HEK293 (cell line): ENCODE data around the gene FGF7.

Experiments
- CTCF ChIA-PET: fragments of 350-600 bp; formaldehyde crosslinking; extraction: SDS; loops from one replicate; lab custom pipeline; 2021; ENCODE audit warnings: antibody characterized with exemption; lab: Yijun Ruan, JAX
- POLR2A ChIA-PET: fragments of 300-600 bp; formaldehyde crosslinking; extraction: SDS; loops from one replicate; lab custom pipeline; 2020; ENCODE audit warnings: antibody characterized with exemption, inconsistent platforms; lab: Yijun Ruan, JAX
- H3K27ac ChIP-seq: fragments of 200-500 bp; sonication (Bioruptor generic); 2 replicates; pipeline ENCODE4 v1.5.1; 2014; ENCODE audit warnings: low read depth, low read length, control low read depth, inconsistent platforms; ENCODE audit errors: extremely low read depth
- H3K36me3 ChIP-seq, 2 experiments: fragments of 200-500 bp in 1 of 2; sonication (Bioruptor generic) in 1 of 2; 1 replicate in 1 of 2; 2 replicates in 1 of 2; pipeline ENCODE4 v1.5.1; 2014 to 2017; ENCODE audit warnings: inconsistent platforms in 2 of 2, low read length in 2 of 2; ENCODE audit not compliant: control insufficient read depth in 2 of 2, insufficient read depth in 1 of 2
- H3K4me1 ChIP-seq: fragments of 200-500 bp; sonication (Bioruptor generic); 2 replicates; pipeline ENCODE4 v1.5.1; 2014; ENCODE audit warnings: mild to moderate bottlenecking, low read length, inconsistent platforms; ENCODE audit not compliant: control insufficient read depth, insufficient read depth
- H3K4me3 ChIP-seq: 2 replicates; pipeline ENCODE4 v1.5.1; 2011; ENCODE audit warnings: low read depth, mild to moderate bottlenecking, control low read depth, low read length, moderate library complexity
- H3K9me3 ChIP-seq: fragments of 200-500 bp; sonication (Bioruptor generic); 2 replicates; pipeline ENCODE4 v1.5.1; 2014; ENCODE audit warnings: low read depth, low read length, inconsistent platforms; ENCODE audit not compliant: control insufficient read depth, insufficient read depth
- GLIS2 ChIP-seq: fragments of 450-650 bp; formaldehyde crosslinking; IDR thresholded peaks from 2 replicates; pipeline ENCODE4 v1.5.1; 2016; ENCODE audit warnings: missing biosample characterization, missing genetic modification characterization
- HOXD13 ChIP-seq: sonication (generic); formaldehyde crosslinking; IDR thresholded peaks from 2 replicates; pipeline ENCODE4 v1.8.0; 2022; ENCODE audit warnings: missing genetic modification reagents, borderline replicate concordance
- MEIS1 ChIP-seq: sonication (generic); formaldehyde crosslinking; IDR thresholded peaks from 2 replicates; pipeline ENCODE4 v1.8.1; 2022; ENCODE audit warnings: missing genetic modification reagents, mild to moderate bottlenecking, borderline replicate concordance
- MYNN ChIP-seq: fragments of 450-650 bp; formaldehyde crosslinking; IDR thresholded peaks from 2 replicates; pipeline ENCODE4 v1.5.1; 2016; ENCODE audit warnings: missing biosample characterization, missing genetic modification characterization, borderline replicate concordance
- OVOL3 ChIP-seq: fragments of 450-650 bp; formaldehyde crosslinking; IDR thresholded peaks from 2 replicates; pipeline ENCODE4 v1.5.1; 2016; ENCODE audit warnings: missing biosample characterization, missing genetic modification characterization
- ZBTB48 ChIP-seq: fragments of 450-650 bp; formaldehyde crosslinking; IDR thresholded peaks from 2 replicates; pipeline ENCODE4 v1.5.1; 2016; ENCODE audit warnings: missing biosample characterization, missing genetic modification characterization
- ZBTB8A ChIP-seq: fragments of 450-650 bp; formaldehyde crosslinking; IDR thresholded peaks from 2 replicates; pipeline ENCODE4 v1.5.1; 2016; ENCODE audit warnings: missing biosample characterization, missing genetic modification characterization
- ZFHX2 ChIP-seq: fragments of 450-650 bp; formaldehyde crosslinking; conservative IDR thresholded peaks from 2 replicates; pipeline ENCODE4 v1.5.1; 2016; ENCODE audit warnings: missing biosample characterization, missing genetic modification characterization
- ZFP37 ChIP-seq: fragments of 450-650 bp; formaldehyde crosslinking; IDR thresholded peaks from 2 replicates; pipeline ENCODE4 v1.5.1; 2016; ENCODE audit warnings: missing biosample characterization, missing genetic modification characterization
- ZNF112 ChIP-seq: fragments of 450-650 bp; formaldehyde crosslinking; IDR thresholded peaks from 2 replicates; pipeline ENCODE4 v1.5.0; 2017; ENCODE audit warnings: missing biosample characterization, missing genetic modification characterization
- ZNF138 ChIP-seq: fragments of 450-650 bp; formaldehyde crosslinking; IDR thresholded peaks from 2 replicates; pipeline ENCODE4 v1.5.1; 2016; ENCODE audit warnings: missing biosample characterization, missing genetic modification characterization, borderline replicate concordance
- ZNF341 ChIP-seq: fragments of 450-650 bp; formaldehyde crosslinking; IDR thresholded peaks from 2 replicates; pipeline ENCODE4; 2016; ENCODE audit warnings: low read depth, missing biosample characterization, missing genetic modification characterization
- ZNF354C ChIP-seq: fragments of 450-650 bp; formaldehyde crosslinking; IDR thresholded peaks from 2 replicates; pipeline ENCODE4 v1.5.1; 2016; ENCODE audit warnings: missing biosample characterization, missing genetic modification characterization, low read depth, borderline replicate concordance
- ZNF391 ChIP-seq: fragments of 450-650 bp; formaldehyde crosslinking; IDR thresholded peaks from 2 replicates; pipeline ENCODE4 v1.5.1; 2016; ENCODE audit warnings: low read depth, missing biosample characterization, missing genetic modification characterization, borderline replicate concordance
- ZNF394 ChIP-seq: fragments of 450-650 bp; formaldehyde crosslinking; IDR thresholded peaks from 2 replicates; pipeline ENCODE4 v1.5.1; 2016; ENCODE audit warnings: missing biosample characterization, missing genetic modification characterization, mild to moderate bottlenecking, moderate library complexity, borderline replicate concordance
- ZNF530 ChIP-seq: fragments of 450-650 bp; formaldehyde crosslinking; IDR thresholded peaks from 2 replicates; pipeline ENCODE4 v1.5.1; 2016; ENCODE audit warnings: low read depth, missing biosample characterization, missing genetic modification characterization
- ZNF629 ChIP-seq: fragments of 450-650 bp; formaldehyde crosslinking; IDR thresholded peaks from 2 replicates; pipeline ENCODE4 v1.5.1; 2017; ENCODE audit warnings: missing biosample characterization, missing genetic modification characterization
- ZNF777 ChIP-seq: fragments of 450-650 bp; formaldehyde crosslinking; IDR thresholded peaks from 2 replicates; pipeline ENCODE4 v1.5.1; 2017; ENCODE audit warnings: missing biosample characterization, missing genetic modification characterization, borderline replicate concordance
- ZNF791 ChIP-seq: fragments of 450-650 bp; formaldehyde crosslinking; IDR thresholded peaks from 2 replicates; pipeline ENCODE4 v1.5.1; 2016; ENCODE audit warnings: missing biosample characterization, missing genetic modification characterization
- ZNF843 ChIP-seq: fragments of 450-650 bp; formaldehyde crosslinking; IDR thresholded peaks from 2 replicates; pipeline ENCODE4 v1.5.1; 2016; ENCODE audit warnings: missing biosample characterization, missing genetic modification characterization
- TF ChIP-seq, protein P1 (sequence below): fragments of 450-650 bp; formaldehyde crosslinking; IDR thresholded peaks from 2 replicates; pipeline ENCODE4 v1.5.1; 2017; ENCODE audit warnings: missing biosample characterization, missing genetic modification characterization

FGF7 gene

DNA sequence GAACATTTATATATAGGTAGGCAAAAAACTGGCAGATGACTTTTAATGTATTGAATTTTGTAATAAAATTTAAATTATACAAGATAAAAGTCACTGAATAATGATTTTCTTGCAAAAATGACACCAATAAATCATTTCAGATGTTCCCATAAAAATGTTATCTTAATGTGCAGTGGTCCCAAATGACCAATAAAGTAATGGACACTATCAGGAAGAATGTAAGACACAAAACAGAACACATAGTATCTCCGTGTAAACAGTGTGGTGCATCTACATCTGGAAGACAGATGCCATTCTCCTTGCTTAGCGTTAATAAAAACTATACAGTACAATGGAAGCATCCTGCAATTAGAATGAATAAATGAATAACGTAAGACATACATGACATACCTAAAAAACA is 41.5 kb downstream of the FGF7 start:
- Histone ChIP-seq H3K9me3 (no peaks in the 10 kb centered on the region), H3K36me3 (no peaks in the 10 kb centered on the region), H3K4me1 (no peaks in the 10 kb centered on the region), H3K4me3 (no peak overlapping the region), H3K27ac (no peak overlapping the region)
- CTCF ChIA-PET, result no interaction called here
- POLR2A ChIA-PET, result no interaction called here
- TF ChIP-seq ZNF629 (tag by site-specific recombination), result no peak

DNA sequence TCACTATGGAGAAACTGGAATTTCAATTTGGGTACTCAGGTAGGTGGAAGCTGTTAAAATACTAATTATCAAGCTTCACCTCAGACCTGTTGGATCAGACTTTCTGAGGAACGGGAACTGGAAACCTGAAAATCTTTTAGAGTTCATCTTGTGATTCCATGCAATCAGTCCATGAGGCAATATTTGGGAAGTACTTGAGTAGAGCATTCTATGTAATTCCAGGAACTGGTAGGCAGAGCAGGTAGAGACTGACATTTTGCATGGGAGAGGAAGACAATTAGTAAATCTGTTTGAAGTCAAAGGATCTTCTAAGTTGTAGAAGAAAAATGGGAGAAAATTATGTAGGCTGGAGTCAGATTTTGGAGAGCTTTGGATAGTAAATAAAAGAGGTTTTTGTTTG is 43.1 kb downstream of the FGF7 start:
- ChIA-PET CTCF (no interaction called here), POLR2A (no interaction called here)
- H3K36me3 ChIP-seq, result no peaks in the 10 kb centered on the region
- no peak overlapping the region for H3K27ac ChIP-seq
- no peak for TF ChIP-seq ZNF391 (tag by site-specific recombination)
- TF ChIP-seq ZNF530 (tag by site-specific recombination), result no peak
- TF ChIP-seq ZNF354C, result no peak
- TF ChIP-seq ZFHX2, result no peak
- no peak for TF ChIP-seq OVOL3 (tag by site-specific recombination)
- TF ChIP-seq MYNN (tag by site-specific recombination), result no peak
- TF ChIP-seq MEIS1 (CRISPR knock-in tag), result no peak
- TF ChIP-seq, protein P1, sequence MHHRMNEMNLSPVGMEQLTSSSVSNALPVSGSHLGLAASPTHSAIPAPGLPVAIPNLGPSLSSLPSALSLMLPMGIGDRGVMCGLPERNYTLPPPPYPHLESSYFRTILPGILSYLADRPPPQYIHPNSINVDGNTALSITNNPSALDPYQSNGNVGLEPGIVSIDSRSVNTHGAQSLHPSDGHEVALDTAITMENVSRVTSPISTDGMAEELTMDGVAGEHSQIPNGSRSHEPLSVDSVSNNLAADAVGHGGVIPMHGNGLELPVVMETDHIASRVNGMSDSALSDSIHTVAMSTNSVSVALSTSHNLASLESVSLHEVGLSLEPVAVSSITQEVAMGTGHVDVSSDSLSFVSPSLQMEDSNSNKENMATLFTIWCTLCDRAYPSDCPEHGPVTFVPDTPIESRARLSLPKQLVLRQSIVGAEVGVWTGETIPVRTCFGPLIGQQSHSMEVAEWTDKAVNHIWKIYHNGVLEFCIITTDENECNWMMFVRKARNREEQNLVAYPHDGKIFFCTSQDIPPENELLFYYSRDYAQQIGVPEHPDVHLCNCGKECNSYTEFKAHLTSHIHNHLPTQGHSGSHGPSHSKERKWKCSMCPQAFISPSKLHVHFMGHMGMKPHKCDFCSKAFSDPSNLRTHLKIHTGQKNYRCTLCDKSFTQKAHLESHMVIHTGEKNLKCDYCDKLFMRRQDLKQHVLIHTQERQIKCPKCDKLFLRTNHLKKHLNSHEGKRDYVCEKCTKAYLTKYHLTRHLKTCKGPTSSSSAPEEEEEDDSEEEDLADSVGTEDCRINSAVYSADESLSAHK, result no peak
- no peak for TF ChIP-seq ZNF777 (tag by site-specific recombination)
- TF ChIP-seq ZNF394, result no peak
- no peak for TF ChIP-seq ZFP37 (tag by site-specific recombination)
- TF ChIP-seq ZBTB48 (tag by site-specific recombination), result no peak
- no peak for TF ChIP-seq ZBTB8A (tag by site-specific recombination)
- TF ChIP-seq HOXD13, result no peak
- no peak for TF ChIP-seq ZNF138
- no peak for TF ChIP-seq ZNF791 (tag by site-specific recombination)
- no peak for TF ChIP-seq ZNF341
- TF ChIP-seq ZNF843 (tag by site-specific recombination), result no peak
- TF ChIP-seq GLIS2 (tag by site-specific recombination), result no peak
- no peak overlapping the region for H3K4me3 ChIP-seq
- H3K4me1 ChIP-seq, result no peaks in the 10 kb centered on the region
- H3K9me3 ChIP-seq, result no peaks in the 10 kb centered on the region

DNA sequence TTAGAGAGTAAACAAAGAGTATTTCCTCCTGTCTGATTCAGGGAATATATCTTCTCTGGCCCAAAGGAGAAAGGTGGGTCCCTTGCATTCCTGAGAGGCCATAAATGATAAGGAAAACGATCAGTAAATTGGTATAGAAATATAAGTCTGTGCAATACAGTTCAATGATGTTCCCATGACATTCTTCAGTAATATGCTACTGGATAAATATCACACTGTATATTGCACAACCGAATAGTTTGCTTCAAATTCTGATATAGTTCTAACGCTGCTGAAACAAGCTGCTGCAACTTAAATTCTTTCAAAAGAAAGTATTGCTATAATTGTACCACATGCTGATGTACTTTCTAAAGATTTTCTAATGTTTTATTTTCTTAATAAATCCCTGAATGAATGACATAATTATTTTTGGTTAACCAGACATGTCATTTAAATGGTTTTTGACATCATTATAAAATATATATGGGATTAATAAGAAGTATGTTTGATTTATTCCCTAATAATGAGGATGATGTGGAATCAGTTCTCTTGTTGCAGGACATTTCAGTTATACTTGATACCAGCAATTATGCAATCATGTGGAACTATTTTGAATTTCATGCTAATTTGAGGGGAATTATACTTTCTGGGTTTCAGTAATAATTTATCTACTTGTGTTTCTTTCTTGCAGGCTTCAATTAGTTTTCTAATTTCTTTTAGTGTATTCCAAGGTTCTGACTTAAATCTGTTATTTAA is 44.9 kb downstream of the FGF7 start:
- TF ChIP-seq ZNF112 (tag by site-specific recombination), result no peak
- TF ChIP-seq, all 188 proteins: peak for 0
- POLR2A ChIA-PET, result no interaction called here
- H3K4me3 ChIP-seq, result no peak overlapping the region

More for the DNA sequence above, 44.9 kb downstream of the FGF7 start:
- H3K9me3 ChIP-seq, result no peaks in the 10 kb centered on the region
- no peaks in the 10 kb centered on the region for H3K36me3 ChIP-seq
- CTCF ChIA-PET, result no interaction called here
- H3K4me1 ChIP-seq, result no peaks in the 10 kb centered on the region
- H3K27ac ChIP-seq, result no peak overlapping the region
